A673 (cell line): ENCODE measurements around the gene NREP.

Source experiments
- CTCF ChIP-seq: fragments of 300-800, 200-600 bp; sonication (generic); conservative IDR thresholded peaks from 2 replicates; pipeline ENCODE4 v1.5.1; 2017; ENCODE audit warnings: low read depth, mild to moderate bottlenecking, antibody characterized with exemption, low read length, moderate library complexity, mixed read lengths
- EZH2 ChIP-seq: fragments of 200-600 bp; sonication (generic); IDR thresholded peaks from 2 replicates; pipeline ENCODE4 v1.6.1; 2017; ENCODE audit warnings: borderline replicate concordance, low read depth, mild to moderate bottlenecking, mixed read lengths, antibody characterized with exemption, low read length; ENCODE audit not compliant: poor library complexity, severe bottlenecking

GRCh38 chr5:111689357-111689935 lies 67.5 kb downstream of the NREP start:
- TF ChIP-seq CTCF (no peak), EZH2 (no peak)
